H9 (cell line): Measurements from ENCODE around the gene LRRC3C. TPM values are rescaled to one million over a fixed set of nuclear protein-coding genes. Genes with fewer than 3 reads are reported as not detected.
"Not testable (repeated sequence)": the region's sequence is repeated elsewhere in the genome, so short reads cannot be mapped to it uniquely, and the experiment has no call there.

Source experiments
- DNase-seq: peaks from one replicate; pipeline ENCODE4 v3.0.0-alpha.2; 2017
- H2AFZ ChIP-seq: one replicate; pipeline ENCODE4 v1.6.1; 2013; ENCODE audit warnings: mild to moderate bottlenecking, low read length, control low read depth, moderate library complexity
- H2AK5ac ChIP-seq: 2 replicates; pipeline ENCODE4 v1.6.1; 2013; ENCODE audit warnings: low read length, control low read depth, mixed read lengths; ENCODE audit not compliant: insufficient read length
- H2BK120ac ChIP-seq: one replicate; pipeline ENCODE4 v1.6.1; 2013; ENCODE audit warnings: low read depth, mild to moderate bottlenecking, low read length, control low read depth, inconsistent platforms; ENCODE audit not compliant: poor library complexity, severe bottlenecking
- H2BK12ac ChIP-seq: 2 replicates; pipeline ENCODE4 v1.6.1; 2013; ENCODE audit warnings: low read length, control low read depth, mixed read lengths, low read depth; ENCODE audit not compliant: insufficient read length
- H2BK15ac ChIP-seq: 2 replicates; pipeline ENCODE4 v1.6.1; 2013; ENCODE audit warnings: low read depth, low read length, control low read depth
- H2BK20ac ChIP-seq: one replicate; pipeline ENCODE4 v1.6.1; 2013; ENCODE audit warnings: low read depth, mild to moderate bottlenecking, low read length, control low read depth, inconsistent platforms; ENCODE audit not compliant: poor library complexity, severe bottlenecking
- H2BK5ac ChIP-seq: 2 replicates; pipeline ENCODE4 v1.6.1; 2013; ENCODE audit warnings: low read length, control low read depth, mixed read lengths; ENCODE audit not compliant: insufficient read length
- H3K14ac ChIP-seq: 2 replicates; pipeline ENCODE4 v1.6.1; 2013; ENCODE audit warnings: low read length, control low read depth; ENCODE audit not compliant: insufficient read depth
- H3K18ac ChIP-seq: 2 replicates; pipeline ENCODE4 v1.6.1; 2013; ENCODE audit warnings: low read depth, mild to moderate bottlenecking, mixed read lengths, low read length, control low read depth; ENCODE audit not compliant: insufficient read length
- H3K23ac ChIP-seq: 2 replicates; pipeline ENCODE4 v1.6.1; 2013; ENCODE audit warnings: low read length, control low read depth, mixed read lengths, low read depth; ENCODE audit not compliant: insufficient read length
- H3K23me2 ChIP-seq: 2 replicates; pipeline ENCODE4 v1.6.1; 2013; ENCODE audit warnings: low read depth, mild to moderate bottlenecking, mixed read lengths, low read length, control low read depth; ENCODE audit not compliant: insufficient read length, poor library complexity, severe bottlenecking
- H3K27ac ChIP-seq: 2 replicates; pipeline ENCODE4 v1.5.1; 2013; ENCODE audit warnings: low read length, control low read depth, mixed read lengths, low read depth; ENCODE audit not compliant: insufficient read length
- H3K27me3 ChIP-seq: 2 replicates; pipeline ENCODE4 v1.6.1; 2013; ENCODE audit warnings: low read length, control low read depth, inconsistent platforms; ENCODE audit not compliant: insufficient read depth
- H3K4ac ChIP-seq: 2 replicates; pipeline ENCODE4 v1.6.1; 2013; ENCODE audit warnings: low read depth, mild to moderate bottlenecking, control low read depth, inconsistent platforms, low read length, moderate library complexity
- H3K4me1 ChIP-seq: 2 replicates; pipeline ENCODE4 v1.6.1; 2013; ENCODE audit warnings: low read length, control low read depth, inconsistent platforms; ENCODE audit not compliant: insufficient read depth
- H3K4me2 ChIP-seq: 2 replicates; pipeline ENCODE4 v1.6.1; 2013; ENCODE audit warnings: low read length, control low read depth, mixed read lengths; ENCODE audit not compliant: insufficient read length, insufficient read depth
- H3K56ac ChIP-seq: 2 replicates; pipeline ENCODE4 v1.6.1; 2013; ENCODE audit warnings: low read depth, mild to moderate bottlenecking, mixed read lengths, low read length, control low read depth; ENCODE audit not compliant: insufficient read length
- H3K79me1 ChIP-seq: 2 replicates; pipeline ENCODE4 v1.6.1; 2013; ENCODE audit warnings: low read depth, mild to moderate bottlenecking, moderate library complexity, low read length, control low read depth, inconsistent platforms; ENCODE audit not compliant: insufficient read depth, poor library complexity, severe bottlenecking
- H3K79me2 ChIP-seq: 2 replicates; pipeline ENCODE4 v1.6.1; 2013; ENCODE audit warnings: low read length, control low read depth, inconsistent platforms; ENCODE audit not compliant: insufficient read depth
- H3K9ac ChIP-seq: 2 replicates; pipeline ENCODE4 v1.6.1; 2013; ENCODE audit warnings: low read length, control low read depth, mixed read lengths; ENCODE audit not compliant: insufficient read length; ENCODE audit errors: extremely low read depth
- H3K9me3 ChIP-seq: one replicate; pipeline ENCODE4 v1.6.1; 2013; ENCODE audit warnings: low read depth, low read length, inconsistent platforms; ENCODE audit not compliant: control insufficient read depth
- H3T11ph ChIP-seq: one replicate; pipeline ENCODE4 v1.6.1; 2013; ENCODE audit warnings: mild to moderate bottlenecking, low read length, control low read depth, inconsistent platforms
- H4K20me1 ChIP-seq: one replicate; pipeline ENCODE4 v1.6.1; 2013; ENCODE audit not compliant: control insufficient read depth, insufficient read length, insufficient read depth
- H4K5ac ChIP-seq: 2 replicates; pipeline ENCODE4 v1.6.1; 2013; ENCODE audit warnings: low read depth, mild to moderate bottlenecking, mixed read lengths, low read length, control low read depth; ENCODE audit not compliant: insufficient read length
- H4K8ac ChIP-seq: replicated peaks from 2 replicates; pipeline ENCODE4 v1.6.1; 2013; ENCODE audit warnings: low read length, control low read depth, mixed read lengths, low read depth; ENCODE audit not compliant: insufficient read length
- H4K91ac ChIP-seq: 2 replicates; pipeline ENCODE4 v1.6.1; 2013; ENCODE audit warnings: low read depth, mild to moderate bottlenecking, moderate library complexity, mixed read lengths, low read length, control low read depth; ENCODE audit not compliant: insufficient read length
- H3K27ac Mint-ChIP-seq, 3 experiments: 2 replicates in 2 of 3; 3 replicates in 1 of 3; pipeline ENCODE4 v1.8.0; 2020 to 2021; ENCODE audit warnings: mixed read lengths in 3 of 3, mild to moderate bottlenecking in 1 of 3, moderate library complexity in 1 of 3
- H3K27me3 Mint-ChIP-seq: 2 replicates; pipeline ENCODE4 v1.8.0; 2021; ENCODE audit warnings: low read depth, mild to moderate bottlenecking, moderate library complexity, mixed read lengths
- H3K36me3 Mint-ChIP-seq, 3 experiments: 2 replicates in 2 of 3; 3 replicates in 1 of 3; pipeline ENCODE4 v1.8.0; 2020 to 2021; ENCODE audit warnings: low read depth in 3 of 3, mixed read lengths in 3 of 3; ENCODE audit not compliant: insufficient read depth in 1 of 3
- H3K4me1 Mint-ChIP-seq, 2 experiments: 2 replicates each; pipeline ENCODE4 v1.8.0; 2020; ENCODE audit warnings: mixed read lengths in 2 of 2
- H3K4me3 Mint-ChIP-seq, 2 experiments: 2 replicates in 1 of 2; 3 replicates in 1 of 2; pipeline ENCODE4 v1.8.0; 2020 to 2021; ENCODE audit warnings: mild to moderate bottlenecking in 2 of 2, mixed read lengths in 2 of 2, moderate library complexity in 1 of 2
- H3K9me3 Mint-ChIP-seq, 2 experiments: 2 replicates in 1 of 2; 3 replicates in 1 of 2; pipeline ENCODE4 v1.8.0; 2020; ENCODE audit warnings: mild to moderate bottlenecking in 2 of 2, mixed read lengths in 2 of 2, moderate library complexity in 1 of 2
- WGBS: extraction: QIAGEN DNeasy Blood & Tissue Kit; methylation state at CpG from one replicate; pipeline ENCODE4 v1.1.7; 2013; ENCODE audit warnings: missing lambda C conversion rate, low lambda C conversion rate, mixed read lengths; ENCODE audit not compliant: insufficient read length; ENCODE audit errors: extremely low coverage; 5-methylcytosine and 5-hydroxymethylcytosine counted together
- total RNA-seq: library from RNA; stranded (reverse); gene quantifications from 2 replicates; pipeline ENCODE4 v1.2.1, GENCODE V29; 2021
- TF ChIP-seq, protein P1 (sequence below): fragments of 200-600 bp; sonication (generic); conservative IDR thresholded peaks from 3 replicates; pipeline ENCODE4 v1.8.0; 2021; ENCODE audit warnings: antibody characterized with exemption, mild to moderate bottlenecking

Gene LRRC3C
- total RNA-seq, 1 experiment from 2014 or later = not detected

DNA sequence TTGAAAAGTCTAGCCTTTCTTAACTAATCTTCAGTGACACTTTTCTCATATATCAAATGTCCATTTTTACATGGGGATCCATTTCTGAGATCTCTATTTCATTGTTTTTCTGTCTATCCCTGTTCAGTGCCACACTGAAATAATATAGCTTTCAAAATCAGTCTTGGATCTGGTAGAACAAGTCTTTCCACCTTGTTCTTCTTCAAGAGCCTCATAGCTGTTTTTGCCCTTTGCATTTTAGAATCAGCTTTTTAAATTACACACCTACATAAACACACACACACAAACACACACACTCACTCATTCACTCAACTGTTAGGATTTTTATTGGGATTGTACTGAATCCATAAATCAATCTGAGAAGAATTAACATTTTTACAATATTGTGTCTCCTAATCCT lies 28.3 kb upstream of the LRRC3C start:
- H3K4me2 ChIP-seq = no peak overlapping the region
- H4K91ac ChIP-seq = no peak overlapping the region
- H3K4ac ChIP-seq = no peak overlapping the region
- H3K79me2 ChIP-seq = no peaks in the 10 kb centered on the region
- Mint-ChIP-seq H3K36me3 (no peaks in the 10 kb centered on the region), H3K27ac (no peak overlapping the region), H3K9me3 (no peaks in the 10 kb centered on the region), H3K4me3 (no peak overlapping the region), H3K27me3 (peaks cover 1% of the 10 kb centered on the region; the same call in 1 of the 2 replicates), H3K4me1 (no peaks in the 10 kb centered on the region)
- no peak overlapping the region for H3K9ac ChIP-seq
- H3K14ac ChIP-seq = no peak overlapping the region
- no peak overlapping the region for H3K18ac ChIP-seq
- H2BK120ac ChIP-seq = no peak overlapping the region
- H3K79me1 ChIP-seq = no peaks in the 10 kb centered on the region
- H3K9me3 ChIP-seq = no peaks in the 10 kb centered on the region
- H3T11ph ChIP-seq = no peak overlapping the region
- H4K20me1 ChIP-seq = no peaks in the 10 kb centered on the region
- H2BK12ac ChIP-seq = no peak overlapping the region
- TF ChIP-seq, protein P1, sequence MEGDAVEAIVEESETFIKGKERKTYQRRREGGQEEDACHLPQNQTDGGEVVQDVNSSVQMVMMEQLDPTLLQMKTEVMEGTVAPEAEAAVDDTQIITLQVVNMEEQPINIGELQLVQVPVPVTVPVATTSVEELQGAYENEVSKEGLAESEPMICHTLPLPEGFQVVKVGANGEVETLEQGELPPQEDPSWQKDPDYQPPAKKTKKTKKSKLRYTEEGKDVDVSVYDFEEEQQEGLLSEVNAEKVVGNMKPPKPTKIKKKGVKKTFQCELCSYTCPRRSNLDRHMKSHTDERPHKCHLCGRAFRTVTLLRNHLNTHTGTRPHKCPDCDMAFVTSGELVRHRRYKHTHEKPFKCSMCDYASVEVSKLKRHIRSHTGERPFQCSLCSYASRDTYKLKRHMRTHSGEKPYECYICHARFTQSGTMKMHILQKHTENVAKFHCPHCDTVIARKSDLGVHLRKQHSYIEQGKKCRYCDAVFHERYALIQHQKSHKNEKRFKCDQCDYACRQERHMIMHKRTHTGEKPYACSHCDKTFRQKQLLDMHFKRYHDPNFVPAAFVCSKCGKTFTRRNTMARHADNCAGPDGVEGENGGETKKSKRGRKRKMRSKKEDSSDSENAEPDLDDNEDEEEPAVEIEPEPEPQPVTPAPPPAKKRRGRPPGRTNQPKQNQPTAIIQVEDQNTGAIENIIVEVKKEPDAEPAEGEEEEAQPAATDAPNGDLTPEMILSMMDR = no peak
- H2AK5ac ChIP-seq = no peak overlapping the region
- DNase-seq = no peak
- H3K56ac ChIP-seq = no peak overlapping the region
- no peak overlapping the region for H4K5ac ChIP-seq
- H3K23me2 ChIP-seq = no peaks in the 10 kb centered on the region
- H2BK5ac ChIP-seq = no peak overlapping the region
- H3K23ac ChIP-seq = no peak overlapping the region
- H2BK15ac ChIP-seq = no peak overlapping the region
- H2BK20ac ChIP-seq = no peak overlapping the region
- no peaks in the 10 kb centered on the region for H3K4me1 ChIP-seq
- no peaks in the 10 kb centered on the region for H3K27me3 ChIP-seq
- H4K8ac ChIP-seq = no peak overlapping the region
- no peak overlapping the region for H2AFZ ChIP-seq
- no peak overlapping the region for H3K27ac ChIP-seq

DNA sequence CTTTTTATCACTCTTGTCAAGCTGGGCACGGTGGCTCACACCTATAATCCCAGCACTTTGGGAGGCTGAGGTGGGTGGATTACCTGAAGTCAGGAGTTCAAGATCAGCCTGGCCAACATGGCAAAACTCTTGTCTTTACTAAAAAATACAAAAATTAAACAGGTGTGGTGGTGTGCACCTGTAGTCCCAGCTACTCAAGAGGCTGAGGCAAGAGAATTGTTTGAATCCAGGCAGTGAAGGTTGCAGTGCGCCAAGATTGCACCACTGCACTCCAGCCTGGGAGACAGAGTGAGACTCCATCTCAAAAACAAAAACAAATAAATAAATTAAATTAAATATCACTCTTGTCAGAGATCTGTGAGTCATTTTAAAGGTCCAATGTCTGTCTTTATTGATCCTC lies 25.5 kb upstream of the LRRC3C start:
- DNase-seq, H3K27me3 ChIP-seq, H3K23ac ChIP-seq, H3K36me3 Mint-ChIP-seq, H3K14ac ChIP-seq, H3K56ac ChIP-seq, H3K4me2 ChIP-seq, H3K27me3 Mint-ChIP-seq, H3K18ac ChIP-seq, H3K79me1 ChIP-seq, H3K4me1 Mint-ChIP-seq, H2BK12ac ChIP-seq, H3K9me3 Mint-ChIP-seq, H2BK5ac ChIP-seq, H3K9ac ChIP-seq, H3K4ac ChIP-seq, H3K79me2 ChIP-seq, H4K8ac ChIP-seq, H3K23me2 ChIP-seq, H2BK20ac ChIP-seq, H4K5ac ChIP-seq, H4K91ac ChIP-seq, H2BK15ac ChIP-seq, H2AFZ ChIP-seq, H3K4me3 Mint-ChIP-seq, H2AK5ac ChIP-seq, H3K27ac ChIP-seq, H3K4me1 ChIP-seq, H3K9me3 ChIP-seq, H3K27ac Mint-ChIP-seq, H4K20me1 ChIP-seq, H3T11ph ChIP-seq, H2BK120ac ChIP-seq: not testable (repeated sequence)
- WGBS = no CpG with 5 or more reads among the region's 2 CpGs
